HG03280 (cell line): ENCODE measurements around the gene NKAPD1.

Experiments
- ATAC-seq: cut with Tn5 transposase; IDR thresholded peaks from one replicate; pipeline ENCODE4 v1.9.1; 2021; ENCODE audit warnings: mild to moderate bottlenecking, moderate library complexity; ENCODE audit not compliant: unreplicated experiment

NKAPD1 gene

DNA sequence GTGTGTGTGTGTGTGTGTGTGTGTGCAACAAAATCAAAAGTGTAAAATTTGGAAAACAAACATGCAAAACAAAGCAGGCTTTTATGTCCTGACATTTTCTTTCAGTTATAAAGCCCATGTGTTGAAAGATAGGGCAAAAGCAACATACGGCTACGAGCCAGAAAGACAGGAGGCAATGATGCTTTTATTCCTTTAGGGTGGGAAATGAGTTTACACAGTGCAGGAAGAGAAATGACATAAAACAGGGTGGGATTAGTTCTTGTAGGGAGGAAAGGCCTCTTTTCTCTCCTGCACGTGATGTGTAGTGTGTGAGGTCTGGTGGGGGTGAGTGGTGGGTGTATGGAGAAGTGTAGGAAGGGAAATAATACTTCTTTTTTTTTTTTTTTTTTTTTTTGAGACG, 60.4 kb downstream of the NKAPD1 start:
- no peak for ATAC-seq
